ENCODE results near the gene EP300. TPM values are rescaled to one million over a fixed set of nuclear protein-coding genes. Genes with fewer than 3 reads are reported as not detected.

EP300 gene
- polyA plus RNA-seq, 3 donors = 5.7 to 81.6 (median 16.8) TPM

DNA sequence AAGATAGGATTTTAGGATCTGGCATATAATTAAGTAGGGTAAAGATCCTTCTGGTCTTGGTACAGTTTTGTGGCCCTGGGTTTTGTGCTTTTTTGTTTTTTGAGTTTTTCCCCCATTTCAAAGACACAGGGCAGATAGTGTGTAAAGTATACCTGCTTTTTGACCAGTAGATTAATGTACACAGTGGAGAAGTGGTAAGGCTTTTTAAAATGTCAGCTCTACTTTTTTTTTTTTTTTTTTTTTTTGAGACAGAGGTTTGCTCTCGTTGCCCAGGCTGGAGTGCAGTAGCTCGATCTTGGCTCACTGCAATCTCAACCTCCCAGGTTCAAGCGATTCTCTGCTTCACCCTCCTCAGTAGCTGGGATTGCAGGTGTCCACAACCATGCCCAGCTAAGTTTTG lies 4.0 kb downstream of the EP300 start:
- H2AFZ ChIP-seq (ENCODE audit: insufficient read depth, low read depth, low read length, poor library complexity, severe bottlenecking) = no peak overlapping the region
- H3K4me1 ChIP-seq (ENCODE audit: control insufficient read depth in 1 of 2, insufficient read depth in 2 of 2, low read length in 2 of 2) = peaks cover 24 to 51% of the 10 kb centered on the region in 2 donors
- peaks cover 10 to 31% of the 10 kb centered on the region in 2 donors for H3K36me3 ChIP-seq (replicated peaks in 1 of 2; ENCODE audit: control insufficient read depth in 1 of 2, insufficient read depth in 2 of 2, low read length in 2 of 2)
- peaks cover 89% of the 10 kb centered on the region for H4K20me1 ChIP-seq (ENCODE audit: insufficient read depth, low read length)
- no peak overlapping the region for H3K9ac ChIP-seq (ENCODE audit: insufficient read depth, low read length, poor library complexity, severe bottlenecking)
- Mint-ChIP-seq H3K4me3 (peak overlapping the region; percentile 27 to 39), H3K9me3 (peaks cover 0 to 2% (median 0%) of the 10 kb centered on the region in 7 donors), H3K27ac (peak overlapping the region in 3 of 7 donors; percentile 32 to 84 (median 53)), H3K27me3 (ENCODE audit: low read depth in 3 of 3) (peaks cover 0 to 3% (median 0%) of the 10 kb centered on the region in 3 donors), H3K4me1 (peaks cover 52% of the 10 kb centered on the region), H3K36me3 (peaks cover 14 to 42% of the 10 kb centered on the region in 2 donors)
- TF ChIP-seq, protein P1, sequence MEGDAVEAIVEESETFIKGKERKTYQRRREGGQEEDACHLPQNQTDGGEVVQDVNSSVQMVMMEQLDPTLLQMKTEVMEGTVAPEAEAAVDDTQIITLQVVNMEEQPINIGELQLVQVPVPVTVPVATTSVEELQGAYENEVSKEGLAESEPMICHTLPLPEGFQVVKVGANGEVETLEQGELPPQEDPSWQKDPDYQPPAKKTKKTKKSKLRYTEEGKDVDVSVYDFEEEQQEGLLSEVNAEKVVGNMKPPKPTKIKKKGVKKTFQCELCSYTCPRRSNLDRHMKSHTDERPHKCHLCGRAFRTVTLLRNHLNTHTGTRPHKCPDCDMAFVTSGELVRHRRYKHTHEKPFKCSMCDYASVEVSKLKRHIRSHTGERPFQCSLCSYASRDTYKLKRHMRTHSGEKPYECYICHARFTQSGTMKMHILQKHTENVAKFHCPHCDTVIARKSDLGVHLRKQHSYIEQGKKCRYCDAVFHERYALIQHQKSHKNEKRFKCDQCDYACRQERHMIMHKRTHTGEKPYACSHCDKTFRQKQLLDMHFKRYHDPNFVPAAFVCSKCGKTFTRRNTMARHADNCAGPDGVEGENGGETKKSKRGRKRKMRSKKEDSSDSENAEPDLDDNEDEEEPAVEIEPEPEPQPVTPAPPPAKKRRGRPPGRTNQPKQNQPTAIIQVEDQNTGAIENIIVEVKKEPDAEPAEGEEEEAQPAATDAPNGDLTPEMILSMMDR (IDR thresholded peaks at IDR 0.05) = no peak
- DNase-seq = no peak
- peaks cover 97% of the 10 kb centered on the region for H3K79me2 ChIP-seq (ENCODE audit: insufficient read depth, low read length)
- H3K27me3 ChIP-seq (ENCODE audit: control insufficient read depth in 2 of 2, insufficient read depth in 2 of 2, low read length in 2 of 2) = no peaks in the 10 kb centered on the region
- H3K4me3 ChIP-seq (replicated peaks in 1 of 3; ENCODE audit: low read depth in 2 of 3, low read length in 3 of 3) = peak overlapping the region in 1 of 3 experiments; percentile 25
- intact Hi-C loops (cut with micrococcal nuclease) = no loop called here
- H3K9me3 ChIP-seq (replicated peaks in 1 of 2; ENCODE audit: control insufficient read depth in 1 of 2, insufficient read depth in 1 of 2, low read length in 2 of 2) = no peaks in the 10 kb centered on the region
- peak overlapping the region; percentile 87 for H3K4me2 ChIP-seq (replicated peaks; ENCODE audit: extremely low read depth, low read length, poor library complexity, severe bottlenecking)
- H3K27ac ChIP-seq (ENCODE audit: low read depth in 1 of 2, low read length in 2 of 2) = peak overlapping the region in 1 of 2 donors; percentile 18
- 100% methylated on average over 1 of the region's 3 CpGs for WGBS (ENCODE audit: insufficient coverage)

DNA sequence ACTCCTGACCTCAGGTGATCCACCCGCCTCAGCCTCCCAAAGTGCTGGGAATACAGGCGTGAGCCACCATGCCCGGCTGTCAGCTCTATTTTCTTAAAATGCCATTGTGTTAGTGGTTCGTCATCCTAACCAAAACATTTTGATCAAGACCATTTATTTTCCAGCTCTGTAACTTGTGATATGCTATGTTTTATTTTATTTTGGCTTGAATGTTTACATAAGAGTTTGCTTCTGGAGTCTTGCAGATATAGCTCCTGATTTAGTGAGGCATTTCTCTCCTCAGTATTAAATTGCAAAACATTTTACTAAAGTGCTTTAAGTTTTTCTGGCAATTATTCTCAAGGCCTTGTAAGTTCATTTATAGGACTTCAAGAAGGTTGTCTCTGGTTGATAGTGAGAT lies 4.4 kb downstream of the EP300 start:
- peak overlapping the region in 3 of 7 donors; percentile 32 to 53 (median 43) for H3K27ac Mint-ChIP-seq
- Histone ChIP-seq H3K4me1 (ENCODE audit: control insufficient read depth in 1 of 2, insufficient read depth in 2 of 2, low read length in 2 of 2) (peaks cover 24 to 51% of the 10 kb centered on the region in 2 donors), H3K9me3 (replicated peaks in 1 of 2; ENCODE audit: control insufficient read depth in 1 of 2, insufficient read depth in 1 of 2, low read length in 2 of 2) (no peaks in the 10 kb centered on the region), H3K9ac (ENCODE audit: insufficient read depth, low read length, poor library complexity, severe bottlenecking) (no peak overlapping the region), H3K4me3 (replicated peaks in 1 of 3; ENCODE audit: low read depth in 2 of 3, low read length in 3 of 3) (no peak overlapping the region), H3K4me2 (replicated peaks; ENCODE audit: extremely low read depth, low read length, poor library complexity, severe bottlenecking) (no peak overlapping the region), H3K36me3 (replicated peaks in 1 of 2; ENCODE audit: control insufficient read depth in 1 of 2, insufficient read depth in 2 of 2, low read length in 2 of 2) (peaks cover 10 to 35% of the 10 kb centered on the region in 2 donors), H4K20me1 (ENCODE audit: insufficient read depth, low read length) (peaks cover 94% of the 10 kb centered on the region), H3K27ac (ENCODE audit: low read depth in 1 of 2, low read length in 2 of 2) (peak overlapping the region in 1 of 2 donors; percentile 18), H3K79me2 (ENCODE audit: insufficient read depth, low read length) (peaks cover 99% of the 10 kb centered on the region), H3K27me3 (ENCODE audit: control insufficient read depth in 2 of 2, insufficient read depth in 2 of 2, low read length in 2 of 2) (no peaks in the 10 kb centered on the region), H2AFZ (ENCODE audit: insufficient read depth, low read depth, low read length, poor library complexity, severe bottlenecking) (no peak overlapping the region)
- H3K4me3 Mint-ChIP-seq = peak overlapping the region; percentile 27 to 35
- H3K36me3 Mint-ChIP-seq = peaks cover 14 to 45% of the 10 kb centered on the region in 2 donors
- peaks cover 53% of the 10 kb centered on the region for H3K4me1 Mint-ChIP-seq
- no peak for DNase-seq
- intact Hi-C loops (cut with micrococcal nuclease) = no loop called here
- TF ChIP-seq, protein P1 (IDR thresholded peaks at IDR 0.05) = no peak
- 83% methylated on average over 2 of the region's 4 CpGs for WGBS (ENCODE audit: insufficient coverage)
- H3K27me3 Mint-ChIP-seq (ENCODE audit: low read depth in 3 of 3) = peaks cover 0 to 3% (median 0%) of the 10 kb centered on the region in 3 donors
- no peaks in the 10 kb centered on the region for H3K9me3 Mint-ChIP-seq
